Stimulated activated CD8-positive, alpha-beta memory T cell treated with anti-CD3 and anti-CD28 coated beads, Interleukin-15, amount 100 ng/mL, for 24 hours (primary cell): ENCODE data around the gene KCNMB2.

Experiments
- DNase-seq: peaks from one replicate; pipeline ENCODE4 v3.0.0-alpha.2; 2020; ENCODE audit warnings: low read depth

Gene KCNMB2

DNA sequence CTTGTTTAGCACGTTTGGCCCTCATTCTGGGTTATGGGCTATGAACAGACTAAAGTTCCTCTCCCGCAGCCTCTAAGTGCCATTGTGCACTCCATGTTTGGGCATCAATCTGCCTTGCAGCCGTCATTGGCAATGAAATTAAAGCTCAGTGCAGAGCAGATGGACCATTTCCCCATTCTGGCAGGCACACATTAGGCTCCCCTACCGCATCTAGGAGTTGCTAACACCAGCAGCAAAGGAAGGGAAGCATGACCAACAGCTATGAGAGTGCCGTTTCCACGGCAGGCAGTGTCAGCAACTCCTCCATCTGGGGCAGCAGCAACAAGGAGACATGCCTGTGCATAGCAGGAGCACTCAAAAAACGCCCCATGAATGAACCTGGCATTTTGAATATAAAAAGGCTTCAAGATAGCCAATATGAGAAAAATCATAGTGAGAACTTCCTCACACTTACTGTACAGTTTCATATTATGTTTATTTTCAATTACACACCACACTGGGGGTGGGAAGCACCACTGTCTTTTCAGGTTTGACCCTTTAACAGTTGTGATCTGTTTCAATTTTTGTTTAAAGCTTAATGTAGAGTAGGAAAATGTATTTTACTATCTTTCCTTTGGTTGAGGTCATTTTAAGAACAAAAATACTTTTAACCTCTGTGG is 218.7 kb downstream of the KCNMB2 start:
- no peak for DNase-seq

DNA sequence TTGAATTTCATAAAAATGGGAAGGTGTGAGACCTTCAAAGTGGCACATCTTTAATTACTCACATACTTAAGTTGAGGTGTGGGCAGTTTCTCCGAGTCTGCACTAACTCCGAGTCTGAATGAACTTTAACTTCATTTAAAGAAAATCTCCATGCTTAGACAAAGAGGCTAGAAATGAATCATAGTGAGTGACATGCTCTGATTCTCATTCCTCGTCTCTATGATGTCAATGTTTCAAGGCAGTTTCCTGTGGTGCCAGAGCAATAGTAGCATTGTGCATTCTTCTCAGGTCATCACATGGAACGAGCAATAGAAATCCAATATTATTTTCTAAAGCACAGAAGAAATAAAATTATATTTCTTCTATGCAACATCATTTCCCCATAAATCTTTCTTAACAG is 224.8 kb downstream of the KCNMB2 start:
- no peak for DNase-seq

DNA sequence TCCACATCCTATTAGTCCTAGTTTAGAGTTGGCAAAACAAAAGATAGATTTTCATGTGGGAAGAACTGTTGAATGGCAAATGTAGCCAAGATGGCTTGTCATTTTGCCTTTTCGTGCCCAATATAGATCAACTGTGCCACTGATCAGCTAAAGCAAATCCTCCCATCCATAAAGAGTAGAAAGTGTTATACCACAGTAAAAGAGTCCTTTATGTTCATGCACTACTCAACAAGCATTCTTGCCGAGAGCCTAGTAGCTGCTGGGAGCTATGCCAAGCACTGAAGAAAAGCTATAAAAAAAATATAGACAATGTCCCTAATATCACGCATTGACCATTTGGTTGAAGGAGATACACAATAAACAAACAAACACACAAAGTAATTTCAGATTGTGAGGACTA is 225.2 kb downstream of the KCNMB2 start:
- no peak for DNase-seq

DNA sequence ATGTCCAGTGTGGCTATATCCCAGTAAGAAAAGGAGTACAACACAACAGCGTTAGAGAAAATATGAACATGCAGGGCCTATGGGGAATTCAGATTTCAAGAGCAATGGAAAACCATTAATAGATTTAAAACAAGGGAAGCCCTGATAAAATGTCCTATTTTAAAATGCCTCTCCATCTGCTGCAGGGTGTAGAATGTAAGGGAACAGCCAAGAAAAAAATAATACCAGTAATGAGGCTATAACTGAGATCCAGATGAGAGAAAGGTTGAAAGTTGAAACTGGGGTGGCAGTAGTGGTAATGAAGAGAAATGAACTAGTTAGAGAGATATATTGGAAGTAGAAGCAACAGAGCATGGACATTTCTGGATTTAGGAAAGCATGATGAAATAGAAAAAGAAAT is 226.1 kb downstream of the KCNMB2 start:
- no peak for DNase-seq

DNA sequence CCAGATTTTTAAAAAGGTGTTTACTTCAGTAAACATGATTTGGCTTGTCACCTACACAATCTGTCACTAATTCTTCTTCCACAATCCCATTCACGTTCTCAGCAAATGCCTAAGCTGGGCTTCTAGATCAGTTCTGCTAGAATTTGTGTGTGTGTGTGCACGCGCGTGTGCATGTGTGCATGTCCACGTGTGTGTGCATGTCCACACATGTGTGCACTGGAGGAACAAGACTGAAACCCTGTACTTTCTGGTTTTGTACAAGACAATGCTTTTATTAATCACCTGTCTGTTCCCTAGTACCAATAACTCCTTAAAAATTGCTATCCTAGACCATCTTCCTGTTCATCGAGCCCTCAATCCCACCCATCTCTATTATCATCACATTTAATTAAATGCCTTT is 229.2 kb downstream of the KCNMB2 start:
- DNase-seq: no peak

DNA sequence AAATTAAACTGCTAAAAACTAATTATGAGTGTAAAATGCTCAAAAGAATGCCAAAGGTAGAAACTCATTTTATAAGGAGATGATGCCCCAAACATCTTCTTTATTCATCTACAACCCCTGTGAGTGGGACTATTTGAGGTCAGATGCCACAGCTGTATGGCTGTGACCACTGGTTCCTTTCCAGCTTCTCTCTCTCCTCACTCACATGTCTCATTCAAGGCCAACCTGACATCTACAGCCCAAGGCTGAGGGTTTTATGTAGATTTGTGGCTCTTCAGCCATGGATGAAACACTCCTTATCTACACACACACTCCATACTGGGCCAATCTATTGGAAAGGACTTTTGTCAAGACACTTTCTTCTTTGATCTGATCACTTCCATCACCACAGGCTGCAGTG is 231.3 kb downstream of the KCNMB2 start:
- DNase-seq: no peak

DNA sequence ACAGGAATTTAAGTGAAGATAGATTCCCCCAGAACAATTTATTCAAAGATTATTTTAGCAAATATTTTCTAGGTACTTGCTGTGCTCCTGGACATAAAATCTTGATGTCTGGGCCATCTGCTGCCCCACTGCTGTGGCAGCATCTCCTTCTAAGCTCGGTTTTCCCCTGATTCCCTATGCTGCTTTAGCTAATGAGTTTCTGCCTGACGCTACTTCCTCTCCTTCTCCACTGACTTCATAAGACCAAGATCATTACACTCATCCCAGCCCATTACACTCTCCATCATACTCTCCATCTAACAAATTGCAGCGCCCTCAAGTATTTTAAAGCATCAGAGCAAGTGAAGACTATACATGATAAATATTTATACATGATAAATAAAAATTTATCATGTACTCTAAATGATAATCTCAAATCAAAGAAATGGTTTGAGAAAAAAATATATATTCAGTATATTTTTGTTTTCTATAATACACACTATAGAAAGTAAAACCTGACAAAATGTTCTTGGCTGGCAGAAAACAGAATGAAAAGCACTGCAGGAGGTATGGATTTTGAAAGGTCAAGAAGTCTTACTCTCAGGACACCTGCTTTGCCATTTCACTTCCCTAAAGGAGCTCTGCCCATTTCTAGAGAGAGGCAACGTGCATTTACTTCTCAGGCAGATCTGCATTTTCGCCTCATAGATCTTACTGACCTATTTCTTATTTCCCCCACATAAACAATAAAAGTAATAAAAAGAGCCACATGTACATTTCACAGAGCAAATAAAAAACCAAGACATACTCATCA is 232.0 kb downstream of the KCNMB2 start:
- no peak for DNase-seq

DNA sequence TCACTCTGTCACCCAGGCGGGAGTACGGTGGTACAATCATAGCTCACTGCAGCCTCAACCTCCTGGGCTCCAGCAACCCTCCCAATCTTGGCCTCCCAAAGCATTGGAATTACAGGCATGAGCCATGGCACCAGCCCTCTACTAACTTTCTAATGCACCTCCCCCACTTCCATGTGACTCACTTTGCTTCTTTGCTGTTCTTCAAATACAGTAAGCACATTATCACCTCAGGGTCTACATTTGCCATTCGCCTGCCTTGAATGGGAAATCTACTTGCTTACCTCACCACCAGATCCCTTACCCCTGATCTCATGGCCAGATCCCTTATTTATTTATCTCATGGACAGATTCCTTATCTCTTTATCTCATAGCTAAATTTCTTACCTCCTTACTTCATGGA is 235.3 kb downstream of the KCNMB2 start:
- no peak for DNase-seq

DNA sequence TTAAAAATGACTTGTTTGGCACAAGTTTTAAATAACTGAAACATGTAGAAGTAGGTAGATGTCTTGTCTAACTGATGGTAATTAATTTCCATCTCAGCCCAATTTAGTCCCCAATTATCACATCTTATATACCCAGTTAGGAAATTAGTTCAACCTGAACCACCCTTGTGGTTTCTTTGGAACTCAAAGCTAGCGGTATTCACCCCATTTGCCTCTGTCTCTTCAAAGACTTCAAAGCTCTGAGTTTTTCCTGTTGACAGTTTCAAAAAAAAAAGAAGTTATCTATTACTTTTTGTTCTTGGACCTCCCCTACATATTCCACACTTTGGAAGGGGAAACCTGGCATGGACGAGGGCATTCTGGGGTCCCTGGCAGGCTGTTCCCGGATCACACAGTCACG is 236.5 kb downstream of the KCNMB2 start:
- no peak for DNase-seq

DNA sequence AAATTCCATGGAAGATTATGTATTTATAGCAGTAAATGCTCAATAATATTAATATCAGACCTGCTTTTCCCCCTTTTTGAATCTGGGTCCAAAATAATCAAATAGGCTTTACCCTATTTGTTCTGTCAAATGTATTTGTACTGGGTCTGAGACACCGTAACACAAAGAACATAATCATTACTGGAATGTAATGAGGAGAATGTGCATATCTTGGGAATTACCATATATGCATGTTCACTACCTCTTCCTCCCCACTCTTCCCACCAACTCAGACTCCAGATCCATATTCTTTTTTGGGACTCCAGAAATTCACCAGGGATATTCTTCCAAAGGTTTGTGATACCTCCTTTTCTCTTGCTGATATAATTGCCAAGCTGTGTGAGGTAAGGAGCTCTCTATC is 237.1 kb downstream of the KCNMB2 start:
- no peak for DNase-seq

DNA sequence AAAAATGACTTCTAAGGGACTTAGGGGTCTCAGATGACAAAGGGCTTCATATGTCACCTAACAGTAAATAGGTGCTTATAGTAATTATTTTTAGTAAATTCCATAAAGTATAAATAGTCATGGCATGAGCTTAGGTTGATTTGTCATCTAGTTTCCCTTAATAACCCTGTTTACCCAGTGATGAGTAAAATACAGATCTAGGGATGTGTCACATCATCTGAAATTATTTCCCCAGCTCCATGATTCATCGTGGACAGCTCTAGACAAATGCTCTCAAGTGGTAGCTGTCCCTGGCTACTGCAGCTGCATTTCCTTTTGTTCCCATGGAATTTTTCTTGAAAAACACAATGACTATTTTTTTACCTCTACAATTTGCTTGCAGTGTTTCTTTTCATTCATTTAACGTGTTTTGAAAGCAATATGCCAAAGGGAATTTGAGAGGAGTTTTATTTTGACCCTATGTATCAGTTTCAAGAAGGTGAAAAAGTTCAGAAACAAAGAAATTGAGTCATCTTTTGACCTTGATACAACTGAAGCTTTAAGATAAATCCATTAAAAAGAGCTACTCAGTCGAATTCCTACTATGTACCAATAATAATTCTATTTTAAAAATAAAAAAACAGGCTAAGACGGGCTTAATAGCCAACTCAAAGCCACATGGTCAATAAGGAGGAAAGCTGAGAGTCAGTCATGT is 241.6 kb downstream of the KCNMB2 start:
- no peak for DNase-seq

DNA sequence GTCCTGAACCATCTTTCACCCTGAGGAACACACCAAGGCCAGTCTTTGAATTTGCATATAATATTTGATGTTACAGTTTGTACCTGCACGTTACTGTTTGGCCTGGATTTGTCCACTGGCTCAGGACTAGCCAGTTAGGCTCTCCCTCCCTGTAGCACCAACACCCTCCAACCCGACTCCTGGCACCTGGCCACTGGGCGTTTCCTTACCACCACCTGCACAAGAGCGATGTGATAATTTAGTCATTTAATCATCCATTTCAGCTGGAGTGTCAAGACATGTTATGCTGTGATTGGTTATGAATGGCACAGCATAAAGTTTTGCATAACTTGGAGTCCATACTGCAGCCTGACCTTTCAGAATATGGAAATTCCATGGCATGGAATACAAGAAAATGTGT is 242.4 kb downstream of the KCNMB2 start:
- no peak for DNase-seq

DNA sequence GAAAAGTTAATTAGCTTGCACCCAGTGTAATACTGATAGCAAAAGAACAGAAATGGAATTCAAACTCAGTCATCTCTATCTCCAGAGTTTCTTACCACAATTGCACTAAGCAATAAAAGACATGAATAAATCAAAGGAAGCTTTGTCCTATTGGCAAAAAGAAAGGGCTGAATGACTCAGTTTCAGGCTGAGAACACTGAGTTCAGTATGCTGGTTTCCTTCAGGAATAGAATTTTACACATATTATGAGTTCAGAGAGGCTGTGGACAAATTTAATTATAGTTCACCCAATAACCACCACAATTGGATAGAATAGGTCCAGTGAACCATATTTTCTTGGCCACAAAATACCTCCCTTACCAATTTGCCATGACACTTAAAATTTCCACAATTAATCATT is 249.7 kb downstream of the KCNMB2 start:
- DNase-seq: no peak

DNA sequence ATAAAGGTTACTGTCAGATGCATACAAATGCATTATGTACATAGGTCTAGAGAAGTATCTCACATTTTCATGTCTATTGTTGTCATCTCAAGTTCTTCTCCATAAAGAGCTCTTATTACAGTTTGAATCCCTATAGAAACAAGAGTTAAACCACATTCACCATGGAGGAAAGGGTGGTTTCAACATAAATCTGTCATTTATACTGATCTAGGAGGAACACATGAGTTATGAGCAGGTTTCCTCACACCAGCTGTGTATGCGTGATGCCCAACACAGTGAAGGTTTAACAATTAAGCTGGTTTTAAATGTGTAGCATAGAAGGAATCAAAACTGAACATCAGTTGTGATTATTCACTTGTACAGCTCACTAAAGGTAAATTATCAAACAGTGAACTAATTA is 251.7 kb downstream of the KCNMB2 start:
- DNase-seq: no peak

DNA sequence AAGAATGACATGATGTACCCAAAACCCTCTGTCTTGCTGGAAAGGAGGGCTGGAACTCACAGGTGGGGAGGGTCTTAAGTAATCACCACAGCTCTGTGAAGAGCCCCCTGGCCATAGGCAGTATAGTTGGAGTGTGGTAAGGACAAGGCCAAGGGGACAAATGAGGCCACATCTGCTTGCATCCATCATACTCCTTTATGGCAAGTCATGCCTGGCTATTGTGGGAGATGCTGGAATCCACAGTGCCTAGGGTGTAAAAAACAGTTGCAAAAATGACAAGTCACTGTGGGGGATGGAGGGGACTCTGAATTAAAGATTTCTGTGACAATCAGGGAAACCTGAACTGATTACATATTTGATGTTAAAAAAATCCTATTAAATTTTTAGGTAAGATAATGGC is 258.5 kb downstream of the KCNMB2 start:
- DNase-seq: no peak

DNA sequence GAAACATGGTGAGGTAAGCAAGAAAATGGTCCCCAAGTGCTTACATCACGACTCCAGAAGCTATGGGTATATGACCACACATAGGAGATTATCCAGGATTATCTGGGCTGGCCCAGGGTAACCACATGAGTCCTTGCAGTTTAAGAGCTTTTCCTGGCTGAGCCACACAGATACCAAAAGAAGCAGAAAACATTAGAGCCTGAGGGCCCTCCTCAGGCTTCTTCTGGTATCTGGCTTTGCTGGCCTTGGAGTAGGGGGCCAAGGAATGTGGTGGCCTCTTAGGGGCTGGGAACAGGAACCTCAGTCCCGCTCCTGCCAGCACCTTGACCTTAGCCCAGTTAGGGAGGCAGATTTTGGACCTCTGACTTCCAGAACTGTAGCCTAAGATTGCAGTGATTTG is 259.1 kb downstream of the KCNMB2 start:
- no peak for DNase-seq

DNA sequence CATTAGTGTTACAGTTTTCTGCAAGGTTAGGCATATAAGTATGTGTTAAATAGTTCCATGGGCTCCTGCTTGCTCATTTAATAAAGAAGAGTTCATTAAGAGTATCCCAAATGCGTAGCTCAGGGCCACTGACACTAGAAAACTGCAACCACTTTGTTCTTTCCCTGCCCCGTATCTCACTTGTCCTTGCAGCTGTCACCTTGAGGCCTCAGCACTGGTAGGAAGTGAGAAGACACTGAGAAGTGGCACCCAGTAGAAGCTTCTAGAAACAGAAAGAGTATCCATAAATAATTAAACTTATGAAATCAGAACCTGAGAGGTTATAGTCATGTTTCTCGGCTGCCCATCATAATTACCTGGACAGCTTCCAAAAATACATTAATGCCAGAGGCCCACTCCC is 266.0 kb downstream of the KCNMB2 start:
- DNase-seq: no peak

DNA sequence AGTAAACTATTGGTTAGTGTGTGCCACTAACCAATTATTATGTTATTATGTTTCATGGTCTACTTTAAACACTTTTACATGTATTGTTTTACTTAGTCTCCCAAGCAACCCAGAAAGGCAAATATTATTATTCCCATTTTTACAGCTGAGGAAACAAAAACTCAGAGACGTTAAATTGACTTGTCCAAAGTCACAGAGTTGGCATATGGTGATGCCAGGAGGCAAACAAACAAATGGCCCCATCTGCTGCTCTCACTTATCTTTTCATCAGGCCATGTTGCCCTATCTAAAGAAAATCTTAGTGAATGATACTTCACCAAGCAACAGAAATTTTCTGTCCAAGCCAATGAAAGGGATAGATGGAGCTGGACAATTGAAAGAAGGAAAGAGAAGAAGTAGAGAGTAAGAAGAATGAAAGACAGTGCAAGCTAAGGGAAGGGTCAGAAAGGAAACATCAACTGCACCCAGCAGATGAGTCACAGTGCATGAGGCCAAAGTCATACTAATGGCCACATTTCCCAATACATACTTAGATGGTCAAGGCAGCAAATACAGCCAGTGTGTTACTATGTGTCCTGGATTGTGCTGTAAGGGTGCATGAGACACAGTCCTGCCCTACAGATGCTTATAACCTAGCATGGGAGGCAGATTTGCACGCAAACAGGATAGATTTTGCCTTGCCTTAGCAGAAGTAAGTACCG is 266.9 kb downstream of the KCNMB2 start:
- DNase-seq: no peak

DNA sequence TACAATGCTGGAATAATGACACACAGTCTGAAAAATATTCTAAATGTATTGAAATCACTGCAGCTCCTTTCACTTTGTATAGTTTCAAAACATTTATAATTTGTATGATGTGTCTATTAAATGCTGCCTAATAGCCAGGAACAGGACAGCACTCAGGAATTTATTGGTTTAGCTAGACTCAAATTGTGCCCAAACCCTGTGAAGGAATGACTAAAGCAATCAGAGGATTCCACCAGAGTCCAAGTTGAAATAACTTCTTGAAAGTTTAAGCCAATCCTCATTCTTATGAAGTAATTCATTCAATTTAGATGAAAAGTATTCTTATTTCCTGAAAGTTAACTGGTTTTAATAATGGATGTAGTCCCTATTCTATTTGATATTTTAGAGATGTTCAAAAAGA is 268.4 kb downstream of the KCNMB2 start:
- DNase-seq: no peak

DNA sequence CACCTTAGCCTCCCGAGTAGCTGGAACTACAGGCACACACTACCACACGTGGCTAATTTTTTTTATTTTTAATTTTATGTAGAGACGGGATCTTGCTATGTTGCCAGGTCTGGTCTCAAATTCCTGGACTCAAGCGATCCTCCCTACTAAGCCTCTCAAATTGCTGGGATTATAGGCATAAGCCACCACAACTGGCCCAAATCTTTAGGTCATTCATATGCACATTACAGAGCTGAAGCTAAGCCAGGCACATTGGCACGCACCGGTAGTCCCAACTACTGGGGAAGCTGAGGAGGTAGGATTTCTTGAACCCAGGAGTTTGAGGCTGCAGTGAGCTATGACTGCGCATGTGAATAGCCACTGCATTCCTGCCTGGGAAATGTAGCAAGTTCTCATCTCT is 269.5 kb downstream of the KCNMB2 start:
- no peak for DNase-seq

DNA sequence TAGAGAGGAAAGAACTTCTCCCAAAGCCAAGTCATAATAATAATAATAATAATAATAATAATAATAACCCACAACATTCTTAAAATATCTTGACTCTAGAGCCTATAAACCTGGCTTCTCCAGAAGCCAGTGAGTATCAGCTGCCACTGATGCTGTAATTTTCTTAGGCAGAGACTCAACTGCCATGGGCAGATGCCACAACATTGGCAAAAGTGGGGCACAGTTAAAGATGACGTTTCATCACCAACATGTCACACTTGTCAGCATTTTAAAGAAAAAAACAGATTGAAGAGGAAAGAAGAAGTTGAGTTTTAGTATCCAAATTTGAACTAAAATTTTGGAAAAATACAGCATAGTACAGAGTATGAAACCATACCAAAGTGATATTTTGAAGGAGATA is 270.4 kb downstream of the KCNMB2 start:
- DNase-seq: no peak

DNA sequence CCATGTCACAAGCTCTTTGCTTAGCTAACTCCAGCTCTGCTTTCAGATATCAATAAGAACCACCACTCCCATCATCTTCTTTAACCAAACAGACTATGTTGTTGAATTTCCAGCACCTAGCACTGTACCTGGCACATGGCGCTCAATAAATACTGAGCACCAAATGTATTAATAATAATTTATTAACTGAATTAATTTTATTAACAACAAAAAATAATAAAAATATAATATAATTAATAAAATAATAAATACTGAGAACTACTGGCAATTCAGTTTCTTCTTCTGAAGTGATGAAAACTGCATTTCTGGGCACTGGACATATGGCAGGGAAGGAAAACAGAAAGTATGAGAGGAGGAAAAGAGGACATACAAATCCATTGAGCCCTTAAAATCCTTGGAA is 271.5 kb downstream of the KCNMB2 start:
- no peak for DNase-seq

DNA sequence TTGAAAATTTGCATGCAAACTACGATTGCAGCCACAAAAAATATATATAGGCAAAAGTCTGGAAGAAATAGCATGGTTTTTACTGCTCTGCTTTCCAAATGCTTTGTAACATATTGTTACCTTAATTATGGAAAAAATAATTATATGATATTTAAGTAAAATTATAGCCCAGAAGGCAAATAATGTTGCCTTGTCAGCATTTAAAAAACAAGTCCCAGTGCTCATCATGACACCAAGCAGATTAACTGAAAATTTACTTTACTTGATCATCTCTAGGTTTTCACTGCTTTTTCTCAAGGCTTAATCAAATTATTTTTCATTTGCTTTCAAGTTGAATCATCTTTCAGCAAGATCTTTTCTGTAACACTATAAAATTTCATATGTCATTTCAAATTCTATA is 272.5 kb downstream of the KCNMB2 start:
- no peak for DNase-seq
